ENCODE measurements around the gene JTB.

JTB gene

GRCh38 chr1:153945795-153946621, 31.5 kb downstream of the JTB start:
- peak; percentile 5; the same call in 1 of the 2 replicates for TF ChIP-seq TAF1 (IDR thresholded peaks at IDR 0.05; ENCODE audit: borderline replicate concordance, insufficient read depth, low read length)
- no peak for TF ChIP-seq REST (IDR thresholded peaks at IDR 0.05; ENCODE audit: insufficient read depth in 1 of 2, low read depth in 2 of 2, low read length in 2 of 2)

- TF ChIP-seq SIN3A (IDR thresholded peaks at IDR 0.05; ENCODE audit: borderline replicate concordance, insufficient read depth, low read length), result no peak
- TF ChIP-seq FOXP2 (optimal IDR thresholded peaks at IDR 0.05; ENCODE audit: borderline replicate concordance, extremely low read depth, extremely low read length, insufficient read depth), result no peak
- no peak for TF ChIP-seq TAF1 (IDR thresholded peaks at IDR 0.05; ENCODE audit: borderline replicate concordance, insufficient read depth, low read length)
- no peak for TF ChIP-seq POLR2AphosphoS5 (IDR thresholded peaks at IDR 0.05; ENCODE audit: low read depth, low read length)
- no peak for TF ChIP-seq REST (IDR thresholded peaks at IDR 0.05; ENCODE audit: insufficient read depth in 1 of 2, low read depth in 2 of 2, low read length in 2 of 2)
Measured at GRCh38 chr1:153945131-153945794, 32.2 kb downstream of the JTB start.

DNA sequence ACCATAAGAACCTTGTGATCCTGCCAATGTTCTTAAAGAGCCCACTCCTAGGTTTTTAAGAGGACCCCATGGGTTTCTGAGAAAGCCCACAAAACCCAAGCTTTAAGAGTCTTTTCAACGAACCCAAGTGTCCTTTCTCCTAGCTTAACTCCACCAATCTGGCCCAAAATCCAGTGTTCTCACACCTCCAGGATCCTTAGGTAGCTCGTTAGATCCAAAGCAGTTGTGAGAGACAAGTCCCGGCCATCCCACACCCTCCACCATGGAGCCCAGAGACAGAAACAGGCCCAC, 32.7 kb downstream of the JTB start:
- TF ChIP-seq TAF1 (IDR thresholded peaks at IDR 0.05; ENCODE audit: borderline replicate concordance, insufficient read depth, low read length), result no peak
- no peak for TF ChIP-seq FOXP2 (optimal IDR thresholded peaks at IDR 0.05; ENCODE audit: borderline replicate concordance, extremely low read depth, extremely low read length, insufficient read depth)
- no peak for TF ChIP-seq POLR2AphosphoS5 (IDR thresholded peaks at IDR 0.05; ENCODE audit: low read depth, low read length)
- no peak for TF ChIP-seq REST (IDR thresholded peaks at IDR 0.05; ENCODE audit: insufficient read depth in 1 of 2, low read depth in 2 of 2, low read length in 2 of 2)
- no peak for TF ChIP-seq SIN3A (IDR thresholded peaks at IDR 0.05; ENCODE audit: borderline replicate concordance, insufficient read depth, low read length)

- TF ChIP-seq SIN3A (IDR thresholded peaks at IDR 0.05; ENCODE audit: borderline replicate concordance, insufficient read depth, low read length), result no peak
- no peak for TF ChIP-seq FOXP2 (optimal IDR thresholded peaks at IDR 0.05; ENCODE audit: borderline replicate concordance, extremely low read depth, extremely low read length, insufficient read depth)
- TF ChIP-seq POLR2AphosphoS5 (IDR thresholded peaks at IDR 0.05; ENCODE audit: low read depth, low read length), result no peak
- TF ChIP-seq TAF1 (IDR thresholded peaks at IDR 0.05; ENCODE audit: borderline replicate concordance, insufficient read depth, low read length), result no peak
- no peak for TF ChIP-seq REST (IDR thresholded peaks at IDR 0.05; ENCODE audit: insufficient read depth in 1 of 2, low read depth in 2 of 2, low read length in 2 of 2)
Measured at GRCh38 chr1:153944005-153944826, 33.3 kb downstream of the JTB start.
